ENCODE results near the gene SYNDIG1.

SYNDIG1 gene

GRCh38 chr20:24686156-24686555 is 216.7 kb downstream of the SYNDIG1 start:
- ChIA-PET CTCF (no interaction called here), POLR2A (no interaction called here)
- no peak for TF ChIP-seq CTCF (IDR thresholded peaks at IDR 0.05; ENCODE audit: control extremely low read depth, extremely low read depth, low read depth, missing control alignments)
- no peak for DNase-seq (ENCODE audit: extremely low spot score)

GRCh38 chr20:24690408-24690807 is 221.0 kb downstream of the SYNDIG1 start:
- no peak for DNase-seq (ENCODE audit: extremely low spot score)
- no peak for TF ChIP-seq CTCF (IDR thresholded peaks at IDR 0.05; ENCODE audit: control extremely low read depth, extremely low read depth, low read depth, missing control alignments)
- POLR2A ChIA-PET = no interaction called here
- CTCF ChIA-PET = no interaction called here

- DNase-seq (ENCODE audit: extremely low spot score) = no peak
- no peak for TF ChIP-seq CTCF (IDR thresholded peaks at IDR 0.05; ENCODE audit: control extremely low read depth, extremely low read depth, low read depth, missing control alignments)
- CTCF ChIA-PET = interaction anchor here (1.4 kb wide), 1 partner anchor 12 kb away, joined by 4 read pairs; no protein-coding TSS in a partner anchor
- POLR2A ChIA-PET = no interaction called here
These were observed 222.5 kb downstream of the SYNDIG1 start for GRCh38 chr20:24691901-24692351.

- CTCF ChIA-PET = interaction anchor here (1.4 kb wide), 1 partner anchor 12 kb away, joined by 4 read pairs; no protein-coding TSS in a partner anchor
- DNase-seq (ENCODE audit: extremely low spot score) = no peak
These were observed 223.2 kb downstream of the SYNDIG1 start for GRCh38 chr20:24692446-24693200.

GRCh38 chr20:24693466-24694156 is 224.2 kb downstream of the SYNDIG1 start:
- ChIA-PET CTCF (interaction anchor here (1.4 kb wide), 1 partner anchor 13 kb away, joined by 4 read pairs; no protein-coding TSS in a partner anchor), POLR2A (no interaction called here)
- no peak for DNase-seq (ENCODE audit: extremely low spot score)

More at GRCh38 chr20:24692446-24693200, 223.2 kb downstream of the SYNDIG1 start:
- POLR2A ChIA-PET = no interaction called here
- TF ChIP-seq CTCF (IDR thresholded peaks at IDR 0.05; ENCODE audit: control extremely low read depth, extremely low read depth, low read depth, missing control alignments) = no peak

More at GRCh38 chr20:24693466-24694156, 224.2 kb downstream of the SYNDIG1 start:
- no peak for TF ChIP-seq CTCF (IDR thresholded peaks at IDR 0.05; ENCODE audit: control extremely low read depth, extremely low read depth, low read depth, missing control alignments)

Measured in GM10248 (cell line).